Measurements from ENCODE around the gene PDZK1. TPM values are rescaled to one million over a fixed set of nuclear protein-coding genes. Genes with fewer than 3 reads are reported as not detected.

The PDZK1 gene
- total RNA-seq, result under 0.01 and 0.31 TPM in 2 replicates

DNA sequence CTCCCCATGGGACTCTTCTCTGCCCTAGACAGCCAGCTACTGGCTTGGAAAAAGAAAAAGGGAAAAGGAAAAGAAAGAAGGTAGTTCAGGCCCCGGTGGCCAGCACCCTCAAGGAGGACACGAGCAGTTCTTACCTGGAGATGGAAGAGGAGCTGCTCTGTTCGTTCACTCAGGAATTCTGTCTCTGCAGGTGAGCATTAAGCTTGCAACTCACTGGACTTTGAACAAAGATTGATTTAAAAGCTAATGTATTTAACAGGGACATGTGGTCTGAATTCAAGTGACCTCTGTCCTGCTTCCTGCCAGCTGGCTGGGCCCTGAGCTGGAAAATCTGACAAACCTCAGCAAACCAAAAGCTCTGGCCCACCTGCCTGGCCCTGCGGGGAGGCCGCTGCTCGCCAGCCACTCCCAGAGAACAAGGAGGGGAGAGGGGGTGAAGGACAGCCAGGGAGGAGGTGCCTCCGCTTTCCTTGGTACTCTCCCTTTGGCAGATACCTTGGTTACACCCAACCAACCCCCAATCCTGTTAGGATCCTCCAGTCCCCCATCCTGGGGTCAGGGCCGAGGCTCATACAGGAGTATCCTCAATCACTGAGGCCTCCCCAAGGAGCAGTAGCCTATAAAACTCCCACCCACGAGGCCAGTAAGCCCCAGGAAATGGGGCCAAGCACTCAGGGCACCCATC is at the start of gene PDZK1:
Gene PDZK1, minus strand, starts transcription at position 186 of the 685 bp plus-strand sequence. CDS start 19,347 bp downstream, outside the sequence.

DNA sequence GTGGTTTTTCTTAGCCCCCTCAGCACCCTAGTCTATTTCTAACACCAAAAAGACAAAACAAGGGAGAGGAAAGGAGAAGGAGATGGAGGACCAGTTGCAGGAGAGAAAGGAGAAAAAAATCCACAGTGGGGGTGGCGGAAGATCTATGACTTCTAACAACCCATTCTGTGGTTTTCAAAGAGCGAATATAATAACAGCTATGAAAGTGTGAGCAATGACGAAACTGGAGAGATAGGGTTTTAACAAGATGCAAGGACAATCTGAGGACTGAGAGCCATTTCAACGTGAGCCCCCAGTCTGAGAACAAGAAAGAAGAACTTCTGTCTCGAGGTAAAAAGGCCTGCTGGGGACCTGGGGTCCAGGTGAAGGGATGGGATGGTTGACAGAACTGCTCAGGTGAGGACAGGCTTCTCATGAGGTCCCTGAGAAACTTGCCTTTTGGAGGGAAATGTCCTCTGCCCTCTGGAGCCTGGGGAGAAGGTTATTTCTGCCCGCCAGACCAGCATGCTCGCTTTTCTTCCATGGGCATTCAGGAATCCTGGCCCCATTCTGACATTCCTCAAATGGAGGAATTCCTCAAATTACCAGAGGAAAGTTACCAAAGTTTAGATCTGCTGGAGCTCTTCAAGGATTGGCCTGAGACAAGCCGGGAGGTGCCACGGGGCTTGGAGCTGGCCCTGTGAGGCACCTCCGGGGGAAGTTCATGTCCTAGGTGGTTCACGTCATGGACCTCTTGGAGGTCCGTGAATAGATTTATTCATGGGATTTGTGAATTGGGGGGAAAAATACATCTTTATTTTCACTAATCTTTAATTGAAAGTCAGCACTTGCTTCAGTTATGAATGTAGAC is 12.3 kb upstream of the PDZK1 start, which contains the start of gene CD160:
Gene CD160, plus strand, starts transcription at position 270 of the 850 bp plus-strand sequence. CDS start 8,829 bp downstream, outside the sequence.

Other genes with a start within 250 kb of the PDZK1 start
- gene GPR89A, start 99.4 kb downstream of the PDZK1 start, total RNA-seq, result 16.8 and 31.5 TPM in 2 replicates
- not detected in 2 replicates for gene CD160, start 12.1 kb upstream of the PDZK1 start, total RNA-seq
- gene RNF115, start 116.7 kb upstream of the PDZK1 start, total RNA-seq, result 9.6 and 15.7 TPM in 2 replicates
- 20.1 and 26.9 TPM in 2 replicates for gene POLR3C, start 116.8 kb upstream of the PDZK1 start, total RNA-seq
- gene NUDT17, start 138.3 kb upstream of the PDZK1 start, total RNA-seq, result 2.3 and 2.5 TPM in 2 replicates
- gene PIAS3, start 151.7 kb upstream of the PDZK1 start, total RNA-seq, result 4.7 and 11.0 TPM in 2 replicates
- gene ANKRD35, start 178.5 kb upstream of the PDZK1 start, total RNA-seq, result 0.06 and 0.16 TPM in 2 replicates
- gene ITGA10, start 202.7 kb upstream of the PDZK1 start, total RNA-seq, result 4.1 and 10.5 TPM in 2 replicates
- 21.2 and 32.6 TPM in 2 replicates for gene PEX11B, start 211.3 kb upstream of the PDZK1 start, total RNA-seq
- 121 and 188 TPM in 2 replicates for gene RBM8A, start 220.1 kb upstream of the PDZK1 start, total RNA-seq

All from bladder microvascular endothelial cell (primary cell).